ENCODE results near the gene BPHL. TPM values are rescaled to one million over a fixed set of nuclear protein-coding genes. Genes with fewer than 3 reads are reported as not detected.

The BPHL gene
- total RNA-seq, 2 experiments from 2014 or later, result 9.7 to 20.9 TPM

GRCh38 chr6:3139090-3139903 is 20.8 kb downstream of the BPHL start:
- Histone ChIP-seq H3K4me2 (ENCODE audit: low read length) (peak overlapping the region; percentile 53), H3K27ac (ENCODE audit: low read depth, low read length, poor library complexity, severe bottlenecking) (peak overlapping the region; percentile 39), H2AFZ (ENCODE audit: low read length) (peak overlapping the region; percentile 14; the same call in 1 of the 2 replicates), H3K4me3 (ENCODE audit: low read depth, low read length, poor library complexity, severe bottlenecking) (no peak overlapping the region), H3K9me2 (ENCODE audit: insufficient read depth, low read length) (no peaks in the 10 kb centered on the region), H4K20me1 (ENCODE audit: insufficient read depth, low read length) (no peaks in the 10 kb centered on the region), H3K9me3 (ENCODE audit: low read length) (no peaks in the 10 kb centered on the region), H3K36me3 (ENCODE audit: insufficient read depth, low read length) (0 out of 2 replicates have a peak, but pooled peaks cover 4% of the 10 kb centered on the region), H3K79me2 (ENCODE audit: insufficient read depth, low read depth, low read length) (no peaks in the 10 kb centered on the region), H3K4me1 (ENCODE audit: insufficient read depth, low read length, poor library complexity, severe bottlenecking) (peaks cover 17% of the 10 kb centered on the region)
- CTCF ChIA-PET (ENCODE audit: unreplicated experiment), result no interaction called here
- intact Hi-C loops (cut with micrococcal nuclease; ENCODE audit: unreplicated experiment), result loop anchor here (2.0 kb wide), 1 partner anchor 14 kb away; no protein-coding TSS in a partner anchor
- POLR2A ChIA-PET, result interaction anchor here (0.5 to 2.6 kb wide), 6 partner anchors 9 to 1398 kb away, joined by 3 to 13 read pairs (median 3); partner anchors contain the start of genes PSMG4 and TUBB2A
- no TSS peak for BruUV-seq (replicated peaks)
- TF ChIP-seq CTCF (conservative IDR thresholded peaks at IDR 0.05; ENCODE audit: low read length) (no peak), EZH2phosphoT487 (IDR thresholded peaks at IDR 0.05; ENCODE audit: borderline replicate concordance, low read depth, low read length) (no peak)
- peak; percentile 69 for DNase-seq (ENCODE audit: low spot score)

GRCh38 chr6:3140201-3140600 is 21.7 kb downstream of the BPHL start:
- ChIA-PET POLR2A (interaction anchor here (0.5 to 2.6 kb wide), 4 partner anchors 8 to 1399 kb away, joined by 3 to 13 read pairs (median 3); partner anchors contain the start of gene PSMG4), CTCF (ENCODE audit: unreplicated experiment) (no interaction called here)
- Histone ChIP-seq H3K36me3 (ENCODE audit: insufficient read depth, low read length) (0 out of 2 replicates have a peak, but pooled peaks cover 4% of the 10 kb centered on the region), H3K4me1 (ENCODE audit: insufficient read depth, low read length, poor library complexity, severe bottlenecking) (peaks cover 17% of the 10 kb centered on the region), H3K9me3 (ENCODE audit: low read length) (no peaks in the 10 kb centered on the region), H3K4me3 (ENCODE audit: low read depth, low read length, poor library complexity, severe bottlenecking) (no peak overlapping the region), H3K9me2 (ENCODE audit: insufficient read depth, low read length) (no peaks in the 10 kb centered on the region), H3K4me2 (ENCODE audit: low read length) (no peak overlapping the region), H3K79me2 (ENCODE audit: insufficient read depth, low read depth, low read length) (no peaks in the 10 kb centered on the region), H2AFZ (ENCODE audit: low read length) (no peak overlapping the region), H3K27ac (ENCODE audit: low read depth, low read length, poor library complexity, severe bottlenecking) (no peak overlapping the region), H4K20me1 (ENCODE audit: insufficient read depth, low read length) (no peaks in the 10 kb centered on the region)
- DNase-seq (ENCODE audit: low spot score), result no peak
- no peak for TF ChIP-seq CTCF (conservative IDR thresholded peaks at IDR 0.05; ENCODE audit: low read length)
- TF ChIP-seq EZH2phosphoT487 (IDR thresholded peaks at IDR 0.05; ENCODE audit: borderline replicate concordance, low read depth, low read length), result no peak
- BruUV-seq (replicated peaks), result no TSS peak
- intact Hi-C loops (cut with micrococcal nuclease; ENCODE audit: unreplicated experiment), result no loop called here

GRCh38 chr6:3142536-3142935 is 24.0 kb downstream of the BPHL start:
- TF ChIP-seq EZH2phosphoT487 (IDR thresholded peaks at IDR 0.05; ENCODE audit: borderline replicate concordance, low read depth, low read length) (no peak), CTCF (conservative IDR thresholded peaks at IDR 0.05; ENCODE audit: low read length) (no peak)
- intact Hi-C loops (cut with micrococcal nuclease; ENCODE audit: unreplicated experiment), result no loop called here
- H4K20me1 ChIP-seq (ENCODE audit: insufficient read depth, low read length), result no peaks in the 10 kb centered on the region
- no TSS peak for BruUV-seq (replicated peaks)
- POLR2A ChIA-PET, result interaction anchor here (1.2 kb wide), 1 partner anchor 23 kb away, joined by 3 read pairs; no protein-coding TSS in a partner anchor
- peaks cover 17% of the 10 kb centered on the region for H3K4me1 ChIP-seq (ENCODE audit: insufficient read depth, low read length, poor library complexity, severe bottlenecking)
- H3K79me2 ChIP-seq (ENCODE audit: insufficient read depth, low read depth, low read length), result no peaks in the 10 kb centered on the region
- H3K4me2 ChIP-seq (ENCODE audit: low read length), result no peak overlapping the region
- DNase-seq (ENCODE audit: low spot score), result no peak
- CTCF ChIA-PET (ENCODE audit: unreplicated experiment), result no interaction called here
- no peak overlapping the region for H2AFZ ChIP-seq (ENCODE audit: low read length)
- no peaks in the 10 kb centered on the region for H3K9me2 ChIP-seq (ENCODE audit: insufficient read depth, low read length)
- H3K9me3 ChIP-seq (ENCODE audit: low read length), result no peaks in the 10 kb centered on the region
- H3K27ac ChIP-seq (ENCODE audit: low read depth, low read length, poor library complexity, severe bottlenecking), result no peak overlapping the region
- no peak overlapping the region for H3K4me3 ChIP-seq (ENCODE audit: low read depth, low read length, poor library complexity, severe bottlenecking)
- H3K36me3 ChIP-seq (ENCODE audit: insufficient read depth, low read length), result peaks cover 1% of the 10 kb centered on the region; the same call in 1 of the 2 replicates
